ENCODE data around the gene DCP2.

Gene DCP2

GRCh38 chr5:112968411-112969106 lies 8.0 kb upstream of the DCP2 start:
- DNase-seq = no peak

GRCh38 chr5:112971276-112971675 lies 5.3 kb upstream of the DCP2 start:
- no peak for DNase-seq

- no peak for DNase-seq
Measured at GRCh38 chr5:112973036-112973435, 3.6 kb upstream of the DCP2 start.

- no peak for DNase-seq
Measured at GRCh38 chr5:112973904-112974303, 2.7 kb upstream of the DCP2 start.

- DNase-seq = no peak
Measured at GRCh38 chr5:112974901-112975300, 1.7 kb upstream of the DCP2 start.

- DNase-seq = no peak
Measured at GRCh38 chr5:112975721-112976431, 722 bp upstream of the DCP2 start.

GRCh38 chr5:112977440-112977861 lies 853 bp downstream of the DCP2 start:
- DNase-seq = no peak

- no peak for DNase-seq
Measured at GRCh38 chr5:112978836-112979235, 2.2 kb downstream of the DCP2 start.

- DNase-seq = no peak
Measured at GRCh38 chr5:112979723-112980122, 3.1 kb downstream of the DCP2 start.

- DNase-seq = no peak
Measured at GRCh38 chr5:112983363-112983762, 6.8 kb downstream of the DCP2 start.

GRCh38 chr5:112986224-112986623 lies 9.6 kb downstream of the DCP2 start:
- no peak for DNase-seq

GRCh38 chr5:112995764-112996618 lies 19.4 kb downstream of the DCP2 start:
- DNase-seq = peak; percentile 86

- DNase-seq = no peak
Measured at GRCh38 chr5:112996830-112997374, 20.3 kb downstream of the DCP2 start.

- DNase-seq = no peak
Measured at GRCh38 chr5:112998296-112998695, 21.7 kb downstream of the DCP2 start.

- no peak for DNase-seq
Measured at GRCh38 chr5:113000466-113000865, 23.9 kb downstream of the DCP2 start.

GRCh38 chr5:113002423-113002822 lies 25.8 kb downstream of the DCP2 start:
- no peak for DNase-seq

- DNase-seq = no peak
Measured at GRCh38 chr5:113003763-113004162, 27.2 kb downstream of the DCP2 start.

GRCh38 chr5:113005454-113005853 lies 28.9 kb downstream of the DCP2 start:
- DNase-seq = no peak

GRCh38 chr5:113017881-113018635 lies 41.5 kb downstream of the DCP2 start:
- no peak for DNase-seq

- no peak for DNase-seq
Measured at GRCh38 chr5:113020461-113021273, 44.1 kb downstream of the DCP2 start.

GRCh38 chr5:113022661-113023060 lies 46.1 kb downstream of the DCP2 start:
- no peak for DNase-seq

Measured in activated CD8-positive, alpha-beta memory T cell treated with anti-CD3 and anti-CD28 coated beads, Interleukin-2, amount 50 U/mL, for 48 hours (primary cell).